Neural crest cell (in vitro differentiated cells): ENCODE measurements around the gene OR2T12. TPM values are rescaled to one million over a fixed set of nuclear protein-coding genes. Genes with fewer than 3 reads are reported as not detected.
"Not testable (repeated sequence)": the region's sequence is repeated elsewhere in the genome, so short reads cannot be mapped to it uniquely, and the experiment has no call there.

Source experiments
- DNase-seq: peaks from one replicate; pipeline ENCODE4 v3.0.0; 2021; ENCODE audit warnings: low read depth, mixed read lengths, low spot score
- H3K27ac Mint-ChIP-seq: one replicate; pipeline ENCODE4 v1.8.0; 2021; ENCODE audit warnings: mild to moderate bottlenecking, mixed read lengths; ENCODE audit not compliant: unreplicated experiment
- H3K27me3 Mint-ChIP-seq: 2 replicates; pipeline ENCODE4 v1.8.0; 2021; ENCODE audit warnings: low read depth, mild to moderate bottlenecking, mixed read lengths
- H3K36me3 Mint-ChIP-seq: 2 replicates; pipeline ENCODE4 v1.8.0; 2021; ENCODE audit warnings: low read depth, mild to moderate bottlenecking, mixed read lengths
- H3K4me1 Mint-ChIP-seq: 2 replicates; pipeline ENCODE4 v1.8.0; 2021; ENCODE audit warnings: mixed read lengths
- H3K4me3 Mint-ChIP-seq: one replicate; pipeline ENCODE4 v1.8.0; 2021; ENCODE audit warnings: mild to moderate bottlenecking, mixed read lengths
- H3K9me3 Mint-ChIP-seq: 2 replicates; pipeline ENCODE4 v1.8.0; 2021; ENCODE audit warnings: mixed read lengths
- CTCF ChIP-seq: fragments of 200-600 bp; sonication (generic); conservative IDR thresholded peaks from 2 replicates; pipeline ENCODE4 v1.5.0; 2021; ENCODE audit warnings: antibody characterized with exemption, mild to moderate bottlenecking
- long read RNA-seq: library from polyadenylated mRNA; unstranded; transcript quantifications from one replicate; pipeline ENCODE4 v2.0.0, GENCODE V29; 2020
- total RNA-seq: library from RNA; stranded (reverse); gene quantifications from 2 replicates; pipeline ENCODE4 v1.2.1, GENCODE V29; 2021

The OR2T12 gene
- not detected in 2 replicates for total RNA-seq
- long read RNA-seq = 0 reads

GRCh38 chr1:248303324-248303723 lies at the start of gene OR2T12:
TSS of gene OR2T12 (minus strand) at chr1:248303424. CDS start at chr1:248295578, 7,846 bp downstream.
- no peaks in the 10 kb centered on the region for H3K27me3 Mint-ChIP-seq
- H3K4me1 Mint-ChIP-seq = no peaks in the 10 kb centered on the region
- H3K4me3 Mint-ChIP-seq = no peak within 1 kb of the TSS
- H3K9me3 Mint-ChIP-seq = peaks cover 8% of the 10 kb centered on the region
- TF ChIP-seq CTCF = no peak
- no peak within 1 kb of the TSS for H3K27ac Mint-ChIP-seq
- DNase-seq = no peak
- peaks cover 5% of the 10 kb centered on the region for H3K36me3 Mint-ChIP-seq

- TF ChIP-seq CTCF = no peak
These were observed 45.3 kb upstream of the OR2T12 start, which contains the start of gene OR14C36 for GRCh38 chr1:248348475-248348874. TSS of gene OR14C36 (plus strand) at chr1:248348775. CDS start at chr1:248348775, 0 bp downstream.

GRCh38 chr1:248343451-248343850 lies 40.2 kb upstream of the OR2T12 start:
- no peak for TF ChIP-seq CTCF
- Mint-ChIP-seq H3K4me3 (no peak overlapping the region), H3K36me3 (peaks cover 6% of the 10 kb centered on the region), H3K4me1 (no peaks in the 10 kb centered on the region), H3K27me3 (no peaks in the 10 kb centered on the region), H3K9me3 (peaks cover 26% of the 10 kb centered on the region), H3K27ac (no peak overlapping the region)
- no peak for DNase-seq

More at GRCh38 chr1:248348475-248348874, 45.3 kb upstream of the OR2T12 start, which contains the start of gene OR14C36:
- Mint-ChIP-seq H3K4me1 (no peaks in the 10 kb centered on the region), H3K36me3 (no peaks in the 10 kb centered on the region), H3K4me3 (no peak within 1 kb of the TSS), H3K9me3 (peaks cover 23% of the 10 kb centered on the region), H3K27me3 (no peaks in the 10 kb centered on the region), H3K27ac (no peak within 1 kb of the TSS)
- no peak for DNase-seq

- peaks cover 35% of the 10 kb centered on the region for H3K9me3 Mint-ChIP-seq
- peaks cover 3% of the 10 kb centered on the region for H3K36me3 Mint-ChIP-seq
- no peaks in the 10 kb centered on the region for H3K27me3 Mint-ChIP-seq
These were observed 21.2 kb upstream of the OR2T12 start, which contains the start of gene OR2M7 for GRCh38 chr1:248324468-248324867. TSS of gene OR2M7 (minus strand) at chr1:248324568. CDS start at chr1:248324568, 0 bp downstream.

GRCh38 chr1:248316796-248317195 lies 13.6 kb upstream of the OR2T12 start:
- Mint-ChIP-seq H3K27me3 (no peaks in the 10 kb centered on the region), H3K4me3 (no peak overlapping the region), H3K9me3 (peaks cover 37% of the 10 kb centered on the region), H3K4me1 (no peaks in the 10 kb centered on the region), H3K36me3 (peaks cover 12% of the 10 kb centered on the region), H3K27ac (no peak overlapping the region)
- no peak for DNase-seq
- TF ChIP-seq CTCF = no peak

More at GRCh38 chr1:248324468-248324867, 21.2 kb upstream of the OR2T12 start, which contains the start of gene OR2M7:
- Mint-ChIP-seq H3K4me1 (no peaks in the 10 kb centered on the region), H3K4me3 (no peak within 1 kb of the TSS), H3K27ac (no peak within 1 kb of the TSS)
- no peak for DNase-seq
- no peak for TF ChIP-seq CTCF

GRCh38 chr1:248306740-248307139 lies 3.5 kb upstream of the OR2T12 start:
- not testable (repeated sequence) for H3K27ac Mint-ChIP-seq, H3K36me3 Mint-ChIP-seq, H3K27me3 Mint-ChIP-seq, DNase-seq, H3K4me1 Mint-ChIP-seq, H3K4me3 Mint-ChIP-seq
- peaks cover 10% of the 10 kb centered on the region for H3K9me3 Mint-ChIP-seq
